ENCODE measurements around the gene SERPINB6. TPM values are rescaled to one million over a fixed set of nuclear protein-coding genes. Genes with fewer than 3 reads are reported as not detected.

SERPINB6 gene
- total RNA-seq, 1 experiment from 2014 or later = 39.0 TPM

GRCh38 chr6:2958776-2959175 lies 12.6 kb downstream of the SERPINB6 start:
- H2AFZ ChIP-seq (ENCODE audit: low read length) = no peak overlapping the region
- H3K56ac ChIP-seq (ENCODE audit: insufficient read length, low read depth, low read length) = no peak overlapping the region
- H3K14ac ChIP-seq (ENCODE audit: insufficient read depth, low read length) = no peak overlapping the region; the same call in 1 of the 2 replicates
- WGBS (ENCODE audit: extremely low coverage, insufficient read length, low lambda C conversion rate) = no CpG with 5 or more reads among the region's 9 CpGs
- H3K23ac ChIP-seq (ENCODE audit: insufficient read length, low read depth, low read length) = no peak overlapping the region
- no peak overlapping the region for H2BK12ac ChIP-seq (ENCODE audit: insufficient read length, low read depth, low read length)
- H2BK5ac ChIP-seq (ENCODE audit: insufficient read length, low read length) = no peak overlapping the region
- Mint-ChIP-seq H3K4me1 (peaks cover 44 to 56% of the 10 kb centered on the region in 2 experiments), H3K27ac (no peak overlapping the region), H3K9me3 (no peaks in the 10 kb centered on the region), H3K36me3 (ENCODE audit: insufficient read depth in 1 of 3, low read depth in 3 of 3) (peaks cover 0 to 3% (median 0%) of the 10 kb centered on the region in 3 experiments; a peak in 2 of 7 replicates), H3K27me3 (ENCODE audit: low read depth) (no peaks in the 10 kb centered on the region), H3K4me3 (no peak overlapping the region)
- no peak overlapping the region for H4K8ac ChIP-seq (replicated peaks; ENCODE audit: insufficient read length, low read depth, low read length)
- H3K79me2 ChIP-seq (ENCODE audit: insufficient read depth, low read length) = no peaks in the 10 kb centered on the region
- H3K9ac ChIP-seq (ENCODE audit: extremely low read depth, insufficient read length, low read length) = no peak overlapping the region
- H2BK15ac ChIP-seq (ENCODE audit: low read depth, low read length) = no peak overlapping the region
- H3K9me3 ChIP-seq (ENCODE audit: control insufficient read depth, low read depth, low read length) = no peaks in the 10 kb centered on the region
- H3K79me1 ChIP-seq (ENCODE audit: insufficient read depth, low read depth, low read length, poor library complexity, severe bottlenecking) = no peaks in the 10 kb centered on the region
- H4K5ac ChIP-seq (ENCODE audit: insufficient read length, low read depth, low read length) = no peak overlapping the region
- no peaks in the 10 kb centered on the region for H4K20me1 ChIP-seq (ENCODE audit: control insufficient read depth, insufficient read depth, insufficient read length)
- no peak overlapping the region for H3T11ph ChIP-seq (ENCODE audit: low read length)
- no peak for DNase-seq
- no peak overlapping the region for H2BK120ac ChIP-seq (ENCODE audit: low read depth, low read length, poor library complexity, severe bottlenecking)
- no peak overlapping the region for H2BK20ac ChIP-seq (ENCODE audit: low read depth, low read length, poor library complexity, severe bottlenecking)
- H3K4me1 ChIP-seq (ENCODE audit: insufficient read depth, low read length) = peaks cover 11% of the 10 kb centered on the region; the same call in 1 of the 2 replicates
- H3K27me3 ChIP-seq (ENCODE audit: insufficient read depth, low read length) = no peaks in the 10 kb centered on the region
- TF ChIP-seq CTCF (conservative IDR thresholded peaks at IDR 0.05) = no peak
- no peak overlapping the region for H3K18ac ChIP-seq (ENCODE audit: insufficient read length, low read depth, low read length)
- H3K23me2 ChIP-seq (ENCODE audit: insufficient read length, low read depth, low read length, poor library complexity, severe bottlenecking) = no peaks in the 10 kb centered on the region
- no peak overlapping the region for H3K4ac ChIP-seq (ENCODE audit: low read depth, low read length)
- no peak overlapping the region for H4K91ac ChIP-seq (ENCODE audit: insufficient read length, low read depth, low read length)
- no peak overlapping the region for H3K27ac ChIP-seq (ENCODE audit: insufficient read length, low read depth, low read length)
- H3K4me2 ChIP-seq (ENCODE audit: insufficient read depth, insufficient read length, low read length) = no peak overlapping the region
- no peak overlapping the region for H2AK5ac ChIP-seq (ENCODE audit: insufficient read length, low read length)

All from H9 (cell line).